B cell (primary cell): ENCODE results near the gene EXOC5. TPM values are rescaled to one million over a fixed set of nuclear protein-coding genes. Genes with fewer than 3 reads are reported as not detected.
"Not testable (repeated sequence)": the region's sequence is repeated elsewhere in the genome, so short reads cannot be mapped to it uniquely, and the experiment has no call there.

ENCODE experiments used
- ATAC-seq: fragments of 200-7000 bp; cut with Tn5 transposase; one replicate; pipeline ENCODE4 v1.10.0; 2021; ENCODE audit warnings: low read depth, mild to moderate bottlenecking, moderate number of reproducible peaks, moderate library complexity
- CTCF ChIA-PET: fragments of 350-600 bp; sonication (Branson Sonifier 250); formaldehyde crosslinking; loops from one replicate; lab custom pipeline; 2021; ENCODE audit warnings: antibody characterized with exemption, inconsistent platforms; lab: Charles Lee
- POLR2A ChIA-PET: fragments of 350-600 bp; sonication (Branson Sonifier 250); formaldehyde crosslinking; loops from one replicate; lab custom pipeline; 2021; ENCODE audit warnings: antibody characterized with exemption; lab: Charles Lee
- DNase-seq: peaks from one replicate; pipeline ENCODE4 v3.0.0; 2013
- H2AFZ ChIP-seq: 2 replicates; pipeline ENCODE4 v1.6.1; 2012; ENCODE audit warnings: mild to moderate bottlenecking, low read depth, low read length; ENCODE audit not compliant: insufficient read depth, poor library complexity, severe bottlenecking
- H3K27ac ChIP-seq, 2 donors: 1 replicate in 1 of 2; 2 replicates in 1 of 2; pipeline ENCODE4 v1.5.1; 2012 to 2013; ENCODE audit warnings: low read length in 2 of 2, mild to moderate bottlenecking in 2 of 2, moderate library complexity in 1 of 2
- H3K27me3 ChIP-seq, 4 experiments: fragments of 200-600 bp in 1 of 4; sonication (generic) in 1 of 4; replicated peaks in 1 of 4; 1 replicate in 2 of 4; 2 replicates in 2 of 4; pipeline versions ENCODE4 v1.6.1 to v1.7.0; 2013 to 2016; ENCODE audit warnings: low read length in 3 of 4, mild to moderate bottlenecking in 2 of 4, mixed read lengths in 1 of 4, moderate library complexity in 1 of 4; ENCODE audit not compliant: insufficient read depth in 4 of 4, control insufficient read depth in 3 of 4; ENCODE audit errors: control extremely low read depth in 1 of 4
- H3K36me3 ChIP-seq, 2 experiments: replicated peaks in 1 of 2; 1 replicate in 1 of 2; 2 replicates in 1 of 2; pipeline versions ENCODE4 v1.6.1 to v1.7.1; 2013; ENCODE audit warnings: low read length in 1 of 2; ENCODE audit not compliant: insufficient read depth in 2 of 2, control insufficient read depth in 1 of 2; ENCODE audit errors: control extremely low read depth in 1 of 2, extremely low read depth in 1 of 2
- H3K4me1 ChIP-seq, 2 donors: fragments of 200-600 bp in 1 of 2; sonication (generic) in 1 of 2; 1 replicate in 1 of 2; 2 replicates in 1 of 2; pipeline versions ENCODE4 v1.5.1 to v1.6.1; 2013 to 2017; ENCODE audit warnings: low read length in 2 of 2; ENCODE audit not compliant: control insufficient read depth in 2 of 2, insufficient read depth in 2 of 2
- H3K4me2 ChIP-seq: replicated peaks from 2 replicates; pipeline ENCODE3; 2012; ENCODE audit warnings: mild to moderate bottlenecking, low read depth, low read length; ENCODE audit not compliant: poor library complexity, severe bottlenecking
- H3K4me3 ChIP-seq, 5 experiments: fragments of 200-600 bp in 1 of 5; sonication (generic) in 1 of 5; 1 replicate in 3 of 5; 2 replicates in 2 of 5; pipeline versions ENCODE4 v1.5.1 to v1.7.0; 2011 to 2016; ENCODE audit warnings: low read length in 4 of 5, mild to moderate bottlenecking in 4 of 5, low read depth in 2 of 5, control low read depth in 1 of 5, moderate library complexity in 1 of 5; ENCODE audit not compliant: insufficient read depth in 1 of 5; ENCODE audit errors: control extremely low read depth in 1 of 5, extremely low read depth in 1 of 5
- H3K79me2 ChIP-seq: fragments of 200-600 bp; sonication (generic); one replicate; pipeline ENCODE4 v1.6.0; 2016; ENCODE audit warnings: low read length; ENCODE audit not compliant: control insufficient read depth, insufficient read depth
- H3K9ac ChIP-seq: fragments of 200-600 bp; sonication (generic); 2 replicates; pipeline ENCODE4 v1.6.1; 2017; ENCODE audit warnings: mild to moderate bottlenecking, low read length, moderate library complexity
- H3K9me3 ChIP-seq, 3 donors: one replicate each; pipeline versions ENCODE4 v1.6.1 to v1.7.1; 2013; ENCODE audit warnings: low read length in 2 of 3; ENCODE audit not compliant: control insufficient read depth in 2 of 3, insufficient read depth in 1 of 3; ENCODE audit errors: control extremely low read depth in 1 of 3
- H4K20me1 ChIP-seq: 2 replicates; pipeline ENCODE4 v1.6.0; 2012; ENCODE audit warnings: mild to moderate bottlenecking, low read length; ENCODE audit not compliant: insufficient read depth, control insufficient read depth, poor library complexity, severe bottlenecking
- H3K27ac Mint-ChIP-seq: one replicate; pipeline ENCODE4 v1.8.0; 2021; ENCODE audit warnings: mixed read lengths
- H3K27me3 Mint-ChIP-seq: one replicate; pipeline ENCODE4 v1.8.0; 2021; ENCODE audit warnings: mixed read lengths
- H3K4me1 Mint-ChIP-seq: one replicate; pipeline ENCODE4 v1.8.0; 2021; ENCODE audit warnings: mixed read lengths
- H3K4me3 Mint-ChIP-seq: one replicate; pipeline ENCODE4 v1.8.0; 2021; ENCODE audit warnings: mixed read lengths
- H3K9me3 Mint-ChIP-seq: one replicate; pipeline ENCODE4 v1.8.0; 2022; ENCODE audit warnings: mixed read lengths; ENCODE audit not compliant: insufficient read depth
- CTCF ChIP-seq: fragments of 200-600 bp; IDR thresholded peaks from one replicate; pipeline ENCODE4 v1.8.0; 2022; ENCODE audit warnings: antibody characterized with exemption, mild to moderate bottlenecking
- EZH2 ChIP-seq: IDR thresholded peaks from 2 replicates; pipeline ENCODE4 v1.6.1; 2012; ENCODE audit warnings: borderline replicate concordance, low read depth, mild to moderate bottlenecking, moderate library complexity, low read length; ENCODE audit not compliant: insufficient read depth, poor library complexity, severe bottlenecking
- WGBS: methylation state at CpG from one replicate; pipeline ENCODE4 v1.1.5; 2013; ENCODE audit warnings: missing lambda C conversion rate; ENCODE audit not compliant: insufficient coverage; 5-methylcytosine and 5-hydroxymethylcytosine counted together
- intact Hi-C: fragments of 100-400 bp; cut with micrococcal nuclease; formaldehyde crosslinking; loops from one replicate; pipeline ENCODE4 v1.10.0; 2022
- polyA plus RNA-seq: library from polyadenylated mRNA; depleted of rRNA; stranded (reverse); fragments of >200 nt; gene quantifications from 2 replicates; pipeline ENCODE4 v1.2.3, GENCODE V29; 2012
- total RNA-seq, 2 donors: library from RNA; stranded (reverse); fragments of 120-200 nt in 1 of 2; gene quantifications; 1 replicate in 1 of 2; 2 replicates in 1 of 2; pipeline versions ENCODE4 v1.2.3 to v1.2.4, GENCODE V29; 2013 to 2022

Gene EXOC5
- total and polyA plus RNA-seq, 2 donors (not counting 1 experiment from before 2014, with no cell fraction given): 5.4 to 60.0 TPM

- CTCF ChIA-PET: no interaction called here
- no peaks in the 10 kb centered on the region for H3K79me2 ChIP-seq
- H3K4me1 ChIP-seq: no peaks in the 10 kb centered on the region
- no peaks in the 10 kb centered on the region for H3K27me3 ChIP-seq
- peaks cover 6 to 12% of the 10 kb centered on the region in 2 experiments for H3K36me3 ChIP-seq
- H3K27ac Mint-ChIP-seq: no peak overlapping the region
- ATAC-seq (no peak), DNase-seq (no peak)
- intact Hi-C loops: loop anchor here (5.0 kb wide), 1 partner anchor 35 kb away; the partner anchor contains the start of genes AP5M1 and EXOC5
- H3K27me3 Mint-ChIP-seq: no peaks in the 10 kb centered on the region
- no peak for TF ChIP-seq EZH2
- TF ChIP-seq CTCF: no peak
- no peak overlapping the region for H2AFZ ChIP-seq
- no CpG with 5 or more reads among the region's 1 CpG for WGBS
- peaks cover 4% of the 10 kb centered on the region for H3K9me3 Mint-ChIP-seq
- no peak overlapping the region for H3K9ac ChIP-seq
- H4K20me1 ChIP-seq: no peaks in the 10 kb centered on the region
- H3K4me2 ChIP-seq: no peak overlapping the region
- H3K9me3 ChIP-seq: peaks cover 0 to 1% (median 0%) of the 10 kb centered on the region in 3 donors
- no peak overlapping the region for H3K4me3 Mint-ChIP-seq
- no peak overlapping the region for H3K4me3 ChIP-seq
- H3K4me1 Mint-ChIP-seq: no peaks in the 10 kb centered on the region
- POLR2A ChIA-PET: no interaction called here
- no peak overlapping the region for H3K27ac ChIP-seq
These were observed 36.7 kb downstream of the EXOC5 start for GRCh38 chr14:57232006-57232405.

- H3K27me3 Mint-ChIP-seq, ATAC-seq: not testable (repeated sequence)
These were observed 40.4 kb downstream of the EXOC5 start for GRCh38 chr14:57228320-57228719.

More at GRCh38 chr14:57228320-57228719, 40.4 kb downstream of the EXOC5 start:
- H3K4me3 Mint-ChIP-seq, POLR2A ChIA-PET, H4K20me1 ChIP-seq, H3K4me2 ChIP-seq, H3K9me3 Mint-ChIP-seq, H3K4me3 ChIP-seq, CTCF ChIA-PET, H3K27ac ChIP-seq, intact Hi-C loops, H3K27ac Mint-ChIP-seq, H2AFZ ChIP-seq, DNase-seq, H3K9ac ChIP-seq, H3K79me2 ChIP-seq, H3K27me3 ChIP-seq, H3K4me1 ChIP-seq, H3K4me1 Mint-ChIP-seq, H3K9me3 ChIP-seq: not testable (repeated sequence)
- whole genome bisulfite sequencing: no CpG with 5 or more reads among the region's 2 CpGs
- H3K36me3 ChIP-seq: peaks cover 4 to 10% of the 10 kb centered on the region in 2 experiments
